Neural cell (in vitro differentiated cells): ENCODE results near the gene CDSN.

Experiments used
- CTCF ChIP-seq: fragments of 450-650 bp; IDR thresholded peaks from 2 replicates; pipeline ENCODE4 v1.5.1; 2014; ENCODE audit warnings: antibody characterized with exemption, mild to moderate bottlenecking, moderate library complexity; ENCODE audit not compliant: poor library complexity, severe bottlenecking
- EP300 ChIP-seq: fragments of 450-650 bp; conservative IDR thresholded peaks from 2 replicates; pipeline ENCODE4 v1.6.1; 2014; ENCODE audit warnings: antibody characterized with exemption, mild to moderate bottlenecking, moderate library complexity; ENCODE audit not compliant: poor library complexity, severe bottlenecking
- EZH2 ChIP-seq: fragments of 200-600, 300-800 bp; shearing (Covaris generic), sonication (generic); IDR thresholded peaks from 2 replicates; pipeline ENCODE4 v1.6.1; 2014; ENCODE audit warnings: antibody characterized with exemption, low read length, borderline replicate concordance, mild to moderate bottlenecking; ENCODE audit not compliant: insufficient read depth, poor library complexity, severe bottlenecking
- MXI1 ChIP-seq: fragments of 450-650 bp; conservative IDR thresholded peaks from 2 replicates; pipeline ENCODE4 v1.6.1; 2014; ENCODE audit warnings: antibody characterized with exemption, mild to moderate bottlenecking; ENCODE audit not compliant: poor library complexity, severe bottlenecking
- POLR2AphosphoS5 ChIP-seq: IDR thresholded peaks from 2 replicates; pipeline ENCODE4 v1.6.1; 2012
- RAD21 ChIP-seq: fragments of 450-650 bp; conservative IDR thresholded peaks from 2 replicates; pipeline ENCODE4 v1.6.1; 2014; ENCODE audit warnings: antibody characterized with exemption, mild to moderate bottlenecking, moderate library complexity
- REST ChIP-seq: IDR thresholded peaks from 2 replicates; pipeline ENCODE4 v1.6.1; 2012; ENCODE audit warnings: borderline replicate concordance
- SMC3 ChIP-seq: fragments of 450-650 bp; conservative IDR thresholded peaks from 2 replicates; pipeline ENCODE4 v1.6.1; 2014; ENCODE audit warnings: antibody characterized with exemption, mild to moderate bottlenecking, moderate library complexity; ENCODE audit not compliant: poor library complexity
- TAF1 ChIP-seq: IDR thresholded peaks from 2 replicates; pipeline ENCODE4 v1.6.1; 2012; ENCODE audit warnings: low read depth

- TF ChIP-seq CTCF (no peak), SMC3 (no peak), RAD21 (no peak), POLR2AphosphoS5 (no peak), EZH2 (no peak), TAF1 (no peak), REST (no peak), EP300 (no peak), MXI1 (no peak)
Measured at GRCh38 chr6:31161216-31162126, 41.2 kb upstream of the CDSN start.
